ENCODE data around the gene CD300LG. TPM values are rescaled to one million over a fixed set of nuclear protein-coding genes. Genes with fewer than 3 reads are reported as not detected.

Gene CD300LG
- total and polyA plus RNA-seq, 2 experiments from 2014 or later, result not detected

DNA sequence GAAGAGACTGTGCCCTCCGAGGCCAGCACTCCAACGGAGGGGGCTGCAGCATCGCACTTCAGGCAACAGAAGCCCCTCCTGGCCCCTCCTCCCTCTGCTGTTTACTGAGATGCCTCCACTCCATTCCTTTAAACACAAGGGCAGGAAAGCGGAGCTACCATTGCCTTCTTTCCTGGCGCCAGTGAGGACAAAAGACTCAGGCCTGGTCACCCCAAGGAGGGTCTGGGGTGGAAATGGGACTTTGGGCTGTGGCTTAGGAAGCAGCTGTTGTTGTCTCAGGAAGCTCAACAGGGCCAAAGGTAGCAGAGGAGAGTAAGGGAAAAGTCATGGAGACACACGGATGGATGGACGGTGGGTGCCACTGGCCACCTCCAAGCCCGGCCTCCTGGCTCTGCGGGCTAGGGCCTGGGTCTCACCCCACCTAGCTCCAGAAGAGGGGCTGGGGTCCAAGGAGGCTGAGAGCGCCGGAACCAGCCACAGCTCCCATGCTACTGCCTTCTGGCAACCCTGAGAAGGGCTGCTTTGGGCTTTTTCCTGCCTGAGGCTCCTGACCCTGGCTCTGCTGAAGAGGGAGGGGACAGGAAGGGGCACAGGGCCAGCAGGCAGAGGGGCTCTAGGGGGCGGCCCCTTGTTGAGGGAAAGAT is 11.1 kb downstream of the CD300LG start:
- H3K9me2 ChIP-seq (replicated peaks; ENCODE audit: insufficient read depth), result no peaks in the 10 kb centered on the region

DNA sequence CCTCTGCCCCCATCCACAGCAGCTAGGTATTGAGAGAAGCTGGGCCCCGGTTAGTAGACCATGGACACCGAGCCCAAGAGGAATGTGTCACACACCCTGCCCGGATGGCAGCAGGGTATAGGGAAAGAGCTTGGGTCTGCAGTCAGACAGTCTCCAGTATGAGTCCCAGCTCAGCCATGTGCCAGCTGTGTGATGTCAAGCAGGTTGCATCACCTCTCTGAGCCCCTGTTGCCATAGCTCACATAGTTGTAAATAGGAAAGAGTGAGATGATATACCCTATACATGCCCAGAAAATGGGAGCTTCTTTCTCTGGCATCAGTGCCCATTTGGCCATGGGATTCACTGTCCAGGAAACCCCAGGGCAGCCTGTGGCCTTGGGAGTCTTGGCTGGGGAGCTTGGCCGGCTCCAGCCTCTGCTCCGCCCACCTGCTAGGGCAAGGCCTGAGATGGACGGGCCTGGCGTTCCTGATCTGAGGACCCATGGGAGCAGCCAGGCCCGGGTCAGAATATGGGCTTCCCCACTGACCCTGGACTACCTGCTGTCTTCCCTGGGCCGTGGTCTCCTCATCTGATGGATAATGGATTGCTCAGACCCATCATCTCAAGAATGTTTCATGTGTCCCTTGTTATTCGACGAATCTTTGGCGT is 13.2 kb downstream of the CD300LG start:
- H3K4me3 ChIP-seq, result no peak overlapping the region
- TF ChIP-seq EZH2phosphoT487 (IDR thresholded peaks at IDR 0.05; ENCODE audit: low read depth, severe bottlenecking, unreplicated experiment) (no peak), CTCF (IDR thresholded peaks at IDR 0.05; ENCODE audit: poor library complexity) (no peak), EZH2 (IDR thresholded peaks at IDR 0.05; ENCODE audit: borderline replicate concordance) (no peak)
- no peak overlapping the region for H3K27ac ChIP-seq
- WGBS (ENCODE audit: low lambda C conversion rate, missing lambda C conversion rate), result 91% methylated on average over 12 of the region's 12 CpGs
- no peak overlapping the region for H3K4me2 ChIP-seq
- no peak for DNase-seq (ENCODE audit: low spot score)
- H3K9me2 ChIP-seq (replicated peaks; ENCODE audit: insufficient read depth), result no peaks in the 10 kb centered on the region
- no peak overlapping the region for H2AFZ ChIP-seq
- H3K9me3 ChIP-seq (ENCODE audit: low read depth), result no peaks in the 10 kb centered on the region
- no peaks in the 10 kb centered on the region for H4K20me1 ChIP-seq (ENCODE audit: insufficient read depth, poor library complexity, severe bottlenecking)
- no peaks in the 10 kb centered on the region for H3K36me3 ChIP-seq (replicated peaks; ENCODE audit: insufficient read depth, low read depth)
- no peaks in the 10 kb centered on the region for H3K4me1 ChIP-seq (ENCODE audit: insufficient read depth)
- no peaks in the 10 kb centered on the region for H3K27me3 ChIP-seq
- no peaks in the 10 kb centered on the region for H3K79me2 ChIP-seq

More for the DNA sequence above, 11.1 kb downstream of the CD300LG start:
- Histone ChIP-seq H3K27ac (no peak overlapping the region), H3K79me2 (no peaks in the 10 kb centered on the region), H3K4me2 (no peak overlapping the region), H4K20me1 (ENCODE audit: insufficient read depth, poor library complexity, severe bottlenecking) (no peaks in the 10 kb centered on the region), H3K27me3 (peaks cover 4% of the 10 kb centered on the region), H3K9me3 (ENCODE audit: low read depth) (no peaks in the 10 kb centered on the region), H2AFZ (no peak overlapping the region), H3K4me1 (ENCODE audit: insufficient read depth) (no peaks in the 10 kb centered on the region), H3K36me3 (replicated peaks; ENCODE audit: insufficient read depth, low read depth) (no peaks in the 10 kb centered on the region), H3K4me3 (no peak overlapping the region)
- no peak for DNase-seq (ENCODE audit: low spot score)
- no peak for TF ChIP-seq EZH2phosphoT487 (IDR thresholded peaks at IDR 0.05; ENCODE audit: low read depth, severe bottlenecking, unreplicated experiment)
- no peak for TF ChIP-seq CTCF (IDR thresholded peaks at IDR 0.05; ENCODE audit: poor library complexity)
- TF ChIP-seq EZH2 (IDR thresholded peaks at IDR 0.05; ENCODE audit: borderline replicate concordance), result no peak
- 84% methylated on average over 12 of the region's 12 CpGs for WGBS (ENCODE audit: low lambda C conversion rate, missing lambda C conversion rate)

- no peak overlapping the region for H3K4me2 ChIP-seq
- DNase-seq (ENCODE audit: low spot score), result no peak
- no peaks in the 10 kb centered on the region for H3K9me3 ChIP-seq (ENCODE audit: low read depth)
- no peaks in the 10 kb centered on the region for H3K9me2 ChIP-seq (replicated peaks; ENCODE audit: insufficient read depth)
- H3K4me1 ChIP-seq (ENCODE audit: insufficient read depth), result no peaks in the 10 kb centered on the region
- WGBS (ENCODE audit: low lambda C conversion rate, missing lambda C conversion rate), result 81% methylated on average over 8 of the region's 9 CpGs
- TF ChIP-seq EZH2 (IDR thresholded peaks at IDR 0.05; ENCODE audit: borderline replicate concordance) (no peak), CTCF (IDR thresholded peaks at IDR 0.05; ENCODE audit: poor library complexity) (no peak), EZH2phosphoT487 (IDR thresholded peaks at IDR 0.05; ENCODE audit: low read depth, severe bottlenecking, unreplicated experiment) (no peak)
- H3K27ac ChIP-seq, result no peak overlapping the region
- no peak overlapping the region for H3K4me3 ChIP-seq
- no peaks in the 10 kb centered on the region for H3K27me3 ChIP-seq
- no peaks in the 10 kb centered on the region for H3K79me2 ChIP-seq
- H2AFZ ChIP-seq, result no peak overlapping the region
- H3K36me3 ChIP-seq (replicated peaks; ENCODE audit: insufficient read depth, low read depth), result no peaks in the 10 kb centered on the region
- H4K20me1 ChIP-seq (ENCODE audit: insufficient read depth, poor library complexity, severe bottlenecking), result no peaks in the 10 kb centered on the region
Observed at GRCh38 chr17:43860927-43861622, 14.1 kb downstream of the CD300LG start.
